H9 (cell line): ENCODE results near the gene DBNDD1. TPM values are rescaled to one million over a fixed set of nuclear protein-coding genes. Genes with fewer than 3 reads are reported as not detected.

Experiments
- DNase-seq: peaks from one replicate; pipeline ENCODE4 v3.0.0-alpha.2; 2017
- H2AFZ ChIP-seq: one replicate; pipeline ENCODE4 v1.6.1; 2013; ENCODE audit warnings: mild to moderate bottlenecking, low read length, control low read depth, moderate library complexity
- H2AK5ac ChIP-seq: 2 replicates; pipeline ENCODE4 v1.6.1; 2013; ENCODE audit warnings: low read length, control low read depth, mixed read lengths; ENCODE audit not compliant: insufficient read length
- H2BK120ac ChIP-seq: one replicate; pipeline ENCODE4 v1.6.1; 2013; ENCODE audit warnings: low read depth, mild to moderate bottlenecking, low read length, control low read depth, inconsistent platforms; ENCODE audit not compliant: poor library complexity, severe bottlenecking
- H2BK12ac ChIP-seq: 2 replicates; pipeline ENCODE4 v1.6.1; 2013; ENCODE audit warnings: low read length, control low read depth, mixed read lengths, low read depth; ENCODE audit not compliant: insufficient read length
- H2BK15ac ChIP-seq: 2 replicates; pipeline ENCODE4 v1.6.1; 2013; ENCODE audit warnings: low read depth, low read length, control low read depth
- H2BK20ac ChIP-seq: one replicate; pipeline ENCODE4 v1.6.1; 2013; ENCODE audit warnings: low read depth, mild to moderate bottlenecking, low read length, control low read depth, inconsistent platforms; ENCODE audit not compliant: poor library complexity, severe bottlenecking
- H2BK5ac ChIP-seq: 2 replicates; pipeline ENCODE4 v1.6.1; 2013; ENCODE audit warnings: low read length, control low read depth, mixed read lengths; ENCODE audit not compliant: insufficient read length
- H3K14ac ChIP-seq: 2 replicates; pipeline ENCODE4 v1.6.1; 2013; ENCODE audit warnings: low read length, control low read depth; ENCODE audit not compliant: insufficient read depth
- H3K18ac ChIP-seq: 2 replicates; pipeline ENCODE4 v1.6.1; 2013; ENCODE audit warnings: low read depth, mild to moderate bottlenecking, mixed read lengths, low read length, control low read depth; ENCODE audit not compliant: insufficient read length
- H3K23ac ChIP-seq: 2 replicates; pipeline ENCODE4 v1.6.1; 2013; ENCODE audit warnings: low read length, control low read depth, mixed read lengths, low read depth; ENCODE audit not compliant: insufficient read length
- H3K23me2 ChIP-seq: 2 replicates; pipeline ENCODE4 v1.6.1; 2013; ENCODE audit warnings: low read depth, mild to moderate bottlenecking, mixed read lengths, low read length, control low read depth; ENCODE audit not compliant: insufficient read length, poor library complexity, severe bottlenecking
- H3K27ac ChIP-seq: 2 replicates; pipeline ENCODE4 v1.5.1; 2013; ENCODE audit warnings: low read length, control low read depth, mixed read lengths, low read depth; ENCODE audit not compliant: insufficient read length
- H3K27me3 ChIP-seq: 2 replicates; pipeline ENCODE4 v1.6.1; 2013; ENCODE audit warnings: low read length, control low read depth, inconsistent platforms; ENCODE audit not compliant: insufficient read depth
- H3K4ac ChIP-seq: 2 replicates; pipeline ENCODE4 v1.6.1; 2013; ENCODE audit warnings: low read depth, mild to moderate bottlenecking, control low read depth, inconsistent platforms, low read length, moderate library complexity
- H3K4me1 ChIP-seq: 2 replicates; pipeline ENCODE4 v1.6.1; 2013; ENCODE audit warnings: low read length, control low read depth, inconsistent platforms; ENCODE audit not compliant: insufficient read depth
- H3K4me2 ChIP-seq: 2 replicates; pipeline ENCODE4 v1.6.1; 2013; ENCODE audit warnings: low read length, control low read depth, mixed read lengths; ENCODE audit not compliant: insufficient read length, insufficient read depth
- H3K56ac ChIP-seq: 2 replicates; pipeline ENCODE4 v1.6.1; 2013; ENCODE audit warnings: low read depth, mild to moderate bottlenecking, mixed read lengths, low read length, control low read depth; ENCODE audit not compliant: insufficient read length
- H3K79me1 ChIP-seq: 2 replicates; pipeline ENCODE4 v1.6.1; 2013; ENCODE audit warnings: low read depth, mild to moderate bottlenecking, moderate library complexity, low read length, control low read depth, inconsistent platforms; ENCODE audit not compliant: insufficient read depth, poor library complexity, severe bottlenecking
- H3K79me2 ChIP-seq: 2 replicates; pipeline ENCODE4 v1.6.1; 2013; ENCODE audit warnings: low read length, control low read depth, inconsistent platforms; ENCODE audit not compliant: insufficient read depth
- H3K9ac ChIP-seq: 2 replicates; pipeline ENCODE4 v1.6.1; 2013; ENCODE audit warnings: low read length, control low read depth, mixed read lengths; ENCODE audit not compliant: insufficient read length; ENCODE audit errors: extremely low read depth
- H3K9me3 ChIP-seq: one replicate; pipeline ENCODE4 v1.6.1; 2013; ENCODE audit warnings: low read depth, low read length, inconsistent platforms; ENCODE audit not compliant: control insufficient read depth
- H3T11ph ChIP-seq: one replicate; pipeline ENCODE4 v1.6.1; 2013; ENCODE audit warnings: mild to moderate bottlenecking, low read length, control low read depth, inconsistent platforms
- H4K20me1 ChIP-seq: one replicate; pipeline ENCODE4 v1.6.1; 2013; ENCODE audit not compliant: control insufficient read depth, insufficient read length, insufficient read depth
- H4K5ac ChIP-seq: 2 replicates; pipeline ENCODE4 v1.6.1; 2013; ENCODE audit warnings: low read depth, mild to moderate bottlenecking, mixed read lengths, low read length, control low read depth; ENCODE audit not compliant: insufficient read length
- H4K8ac ChIP-seq: replicated peaks from 2 replicates; pipeline ENCODE4 v1.6.1; 2013; ENCODE audit warnings: low read length, control low read depth, mixed read lengths, low read depth; ENCODE audit not compliant: insufficient read length
- H4K91ac ChIP-seq: 2 replicates; pipeline ENCODE4 v1.6.1; 2013; ENCODE audit warnings: low read depth, mild to moderate bottlenecking, moderate library complexity, mixed read lengths, low read length, control low read depth; ENCODE audit not compliant: insufficient read length
- H3K27ac Mint-ChIP-seq, 3 experiments: 2 replicates in 2 of 3; 3 replicates in 1 of 3; pipeline ENCODE4 v1.8.0; 2020 to 2021; ENCODE audit warnings: mixed read lengths in 3 of 3, mild to moderate bottlenecking in 1 of 3, moderate library complexity in 1 of 3
- H3K27me3 Mint-ChIP-seq: 2 replicates; pipeline ENCODE4 v1.8.0; 2021; ENCODE audit warnings: low read depth, mild to moderate bottlenecking, moderate library complexity, mixed read lengths
- H3K36me3 Mint-ChIP-seq, 3 experiments: 2 replicates in 2 of 3; 3 replicates in 1 of 3; pipeline ENCODE4 v1.8.0; 2020 to 2021; ENCODE audit warnings: low read depth in 3 of 3, mixed read lengths in 3 of 3; ENCODE audit not compliant: insufficient read depth in 1 of 3
- H3K4me1 Mint-ChIP-seq, 2 experiments: 2 replicates each; pipeline ENCODE4 v1.8.0; 2020; ENCODE audit warnings: mixed read lengths in 2 of 2
- H3K4me3 Mint-ChIP-seq, 2 experiments: 2 replicates in 1 of 2; 3 replicates in 1 of 2; pipeline ENCODE4 v1.8.0; 2020 to 2021; ENCODE audit warnings: mild to moderate bottlenecking in 2 of 2, mixed read lengths in 2 of 2, moderate library complexity in 1 of 2
- H3K9me3 Mint-ChIP-seq, 2 experiments: 2 replicates in 1 of 2; 3 replicates in 1 of 2; pipeline ENCODE4 v1.8.0; 2020; ENCODE audit warnings: mild to moderate bottlenecking in 2 of 2, mixed read lengths in 2 of 2, moderate library complexity in 1 of 2
- CTCF ChIP-seq: fragments of 200-600 bp; sonication (generic); conservative IDR thresholded peaks from 3 replicates; pipeline ENCODE4 v1.8.0; 2021; ENCODE audit warnings: antibody characterized with exemption, mild to moderate bottlenecking
- WGBS: extraction: QIAGEN DNeasy Blood & Tissue Kit; methylation state at CpG from one replicate; pipeline ENCODE4 v1.1.7; 2013; ENCODE audit warnings: missing lambda C conversion rate, low lambda C conversion rate, mixed read lengths; ENCODE audit not compliant: insufficient read length; ENCODE audit errors: extremely low coverage; 5-methylcytosine and 5-hydroxymethylcytosine counted together
- total RNA-seq: library from RNA; stranded (reverse); gene quantifications from 2 replicates; pipeline ENCODE4 v1.2.1, GENCODE V29; 2021

Gene DBNDD1
- total RNA-seq, 1 experiment from 2014 or later, result 87.3 TPM

DNA sequence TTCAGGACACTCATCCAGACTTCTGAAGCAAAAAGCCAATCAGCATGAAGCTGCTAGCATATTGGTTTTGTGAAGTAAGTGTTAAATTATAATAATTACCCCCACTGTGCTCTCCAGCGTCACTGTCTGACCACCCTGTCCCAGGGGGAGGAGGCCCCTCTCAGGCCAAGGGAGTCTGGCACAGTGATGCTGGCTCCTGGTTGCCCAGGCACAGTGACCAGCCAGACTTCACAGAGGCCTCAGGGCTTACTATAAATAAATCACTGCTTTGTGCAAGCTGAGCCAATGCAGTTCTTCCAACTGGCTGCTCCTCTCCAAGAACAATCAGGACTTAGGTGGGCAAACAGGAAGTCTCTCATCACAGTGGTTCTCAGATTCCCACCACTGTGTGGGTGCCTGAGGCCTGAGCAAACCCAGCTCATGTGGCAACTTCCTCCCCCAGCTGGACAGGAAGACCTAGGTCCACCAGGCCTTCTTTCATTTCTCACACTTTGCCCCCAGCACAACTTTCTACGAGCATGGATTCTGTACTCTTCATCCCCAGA, 1.7 kb upstream of the DBNDD1 start:
- H3K36me3 Mint-ChIP-seq, result peaks cover 0 to 11% (median under 1%) of the 10 kb centered on the region in 3 experiments; a peak in 3 of 7 replicates
- H3K56ac ChIP-seq, result no peak overlapping the region
- no peaks in the 10 kb centered on the region for H3K79me2 ChIP-seq
- WGBS, result no CpG with 5 or more reads among the region's 2 CpGs
- no peak overlapping the region for H3K9ac ChIP-seq
- no peaks in the 10 kb centered on the region for H4K20me1 ChIP-seq
- no peak overlapping the region for H2BK120ac ChIP-seq
- H3K27me3 Mint-ChIP-seq, result no peaks in the 10 kb centered on the region
- H3K23me2 ChIP-seq, result peaks cover 4% of the 10 kb centered on the region
- H2BK15ac ChIP-seq, result no peak overlapping the region
- no peak overlapping the region for H4K8ac ChIP-seq
- H3K79me1 ChIP-seq, result no peaks in the 10 kb centered on the region
- no peak overlapping the region for H2AK5ac ChIP-seq
- no peaks in the 10 kb centered on the region; a peak in 1 of 5 replicates for H3K9me3 Mint-ChIP-seq
- no peak for TF ChIP-seq CTCF
- H3K4ac ChIP-seq, result no peak overlapping the region; the same call in 1 of the 2 replicates
- H3K4me3 Mint-ChIP-seq, result peak overlapping the region; percentile 78 to 85
- 0 out of 2 replicates have a peak, but pooled peaks cover 4% of the 10 kb centered on the region for H3K4me1 ChIP-seq
- no peak overlapping the region for H2BK12ac ChIP-seq
- no peaks in the 10 kb centered on the region for H3K27me3 ChIP-seq
- no peak overlapping the region for H3K23ac ChIP-seq
- no peak overlapping the region for H3K14ac ChIP-seq
- no peak overlapping the region for H4K91ac ChIP-seq
- H3K18ac ChIP-seq, result no peak overlapping the region
- H3K4me1 Mint-ChIP-seq, result peaks cover 27 to 30% of the 10 kb centered on the region in 2 experiments
- H3K9me3 ChIP-seq, result no peaks in the 10 kb centered on the region
- no peak overlapping the region for H2BK5ac ChIP-seq
- no peak overlapping the region for H2AFZ ChIP-seq
- no peak for DNase-seq
- H3K27ac Mint-ChIP-seq, result peak overlapping the region in 2 of 3 experiments; percentile 98 to 99; a peak in 4 of 7 replicates
- no peak overlapping the region for H3K4me2 ChIP-seq
- H3K27ac ChIP-seq, result no peak overlapping the region
- H3T11ph ChIP-seq, result no peak overlapping the region
- H2BK20ac ChIP-seq, result no peak overlapping the region
- H4K5ac ChIP-seq, result no peak overlapping the region
